ENCODE measurements around the gene CDK1.
A peak's percentile ranks its signal among the peaks of the same experiment; 100 is the strongest.

Gene CDK1

GRCh38 chr10:60778214-60778970, at the start of gene CDK1:
TSS of gene CDK1 (plus strand) at chr10:60778478. CDS start at chr10:60780166, 1,688 bp downstream.
- peak; percentile 99 for DNase-seq (ENCODE audit: low read depth)

DNA sequence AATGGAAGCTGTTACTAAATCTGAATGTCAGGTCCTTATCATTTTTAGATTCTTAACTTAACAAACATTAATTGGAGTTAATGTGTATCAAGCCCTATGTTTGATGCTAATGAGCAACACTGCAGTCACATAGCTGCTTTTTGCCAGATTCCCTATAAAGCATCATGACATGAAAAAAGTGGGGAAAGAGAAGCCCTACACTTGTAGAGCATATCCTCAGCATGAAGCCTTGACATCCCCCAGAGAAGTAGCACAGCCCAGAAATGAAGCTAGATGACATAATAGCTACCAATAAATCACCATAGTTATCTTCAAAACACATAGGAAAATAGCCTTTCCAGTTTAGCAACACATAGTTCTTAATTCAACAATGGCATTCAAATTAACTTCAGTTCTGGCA, 49.2 kb upstream of the CDK1 start:
- no peak for DNase-seq (ENCODE audit: low read depth)

- DNase-seq (ENCODE audit: low read depth) = no peak
Measured at GRCh38 chr10:60731134-60731885, 47.0 kb upstream of the CDK1 start.

- no peak for DNase-seq (ENCODE audit: low read depth)
Measured at GRCh38 chr10:60732198-60732806, 46.0 kb upstream of the CDK1 start.

- DNase-seq (ENCODE audit: low read depth) = no peak
Measured at GRCh38 chr10:60732807-60733516, 45.3 kb upstream of the CDK1 start.

DNA sequence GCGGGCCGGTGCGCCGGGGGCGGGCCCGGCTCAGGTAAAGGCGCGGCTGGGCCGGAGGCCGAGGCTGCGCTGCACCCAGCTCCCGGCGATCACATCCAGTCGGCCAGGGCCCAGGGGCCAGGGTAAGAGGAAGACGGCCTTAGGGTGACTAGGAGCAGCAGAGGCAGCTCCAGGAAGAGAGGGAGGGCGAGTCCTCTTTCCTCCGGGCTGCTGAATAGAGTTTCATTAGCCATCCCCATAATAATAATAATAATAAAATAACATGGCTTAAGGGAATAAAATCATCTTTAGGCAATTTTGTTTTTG, 44.8 kb upstream of the CDK1 start:
- DNase-seq (ENCODE audit: low read depth) = no peak

DNA sequence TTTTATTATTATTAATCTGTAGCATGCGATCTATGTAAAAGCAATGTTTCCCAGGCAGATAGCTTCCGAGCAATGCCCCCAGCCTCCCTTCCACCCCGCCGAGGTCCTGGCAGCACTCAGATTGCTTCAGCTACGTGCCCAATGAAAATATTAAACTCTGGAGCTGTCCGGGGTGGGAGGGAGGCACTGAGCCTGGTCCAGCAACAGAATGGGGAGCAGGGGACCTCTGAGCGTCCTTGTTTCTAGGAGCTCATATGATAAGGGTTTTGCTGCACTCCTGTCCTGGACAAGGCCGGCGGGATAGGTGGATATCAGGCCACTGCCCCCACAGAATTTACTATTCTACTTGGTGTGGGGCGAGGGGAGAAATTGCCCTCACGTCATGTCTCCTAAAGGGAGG, 44.5 kb upstream of the CDK1 start:
- DNase-seq (ENCODE audit: low read depth) = no peak

DNA sequence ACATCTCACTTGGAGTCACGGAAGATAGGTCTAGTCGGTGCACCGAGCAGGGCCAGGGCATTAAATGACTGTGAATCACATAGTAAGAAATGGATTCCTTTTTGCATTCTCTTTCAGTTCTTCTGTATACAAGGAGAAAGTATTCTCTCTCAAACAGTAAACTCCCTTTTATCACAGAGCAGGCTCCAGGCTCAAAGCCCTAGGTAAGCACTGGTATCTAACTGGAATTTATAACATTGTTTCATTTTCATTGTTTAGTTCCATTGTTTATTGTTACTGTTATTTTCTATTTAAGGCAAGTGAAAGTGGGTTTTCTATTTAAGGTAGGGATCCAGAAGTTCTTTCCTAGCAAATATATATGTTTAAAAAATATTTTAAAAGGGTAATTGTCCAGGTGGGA, 44.1 kb upstream of the CDK1 start:
- DNase-seq (ENCODE audit: low read depth) = no peak

- DNase-seq (ENCODE audit: low read depth) = no peak
Measured at GRCh38 chr10:60735244-60735643, 43.0 kb upstream of the CDK1 start.

- DNase-seq (ENCODE audit: low read depth) = no peak
Measured at GRCh38 chr10:60737242-60737641, 41.0 kb upstream of the CDK1 start.

- no peak for DNase-seq (ENCODE audit: low read depth)
Measured at GRCh38 chr10:60739558-60739957, 38.7 kb upstream of the CDK1 start.

- DNase-seq (ENCODE audit: low read depth) = no peak
Measured at GRCh38 chr10:60742512-60742911, 35.8 kb upstream of the CDK1 start.

- no peak for DNase-seq (ENCODE audit: low read depth)
Measured at GRCh38 chr10:60747817-60748469, 30.3 kb upstream of the CDK1 start.

GRCh38 chr10:60753152-60753551, 25.1 kb upstream of the CDK1 start:
- DNase-seq (ENCODE audit: low read depth) = no peak

DNA sequence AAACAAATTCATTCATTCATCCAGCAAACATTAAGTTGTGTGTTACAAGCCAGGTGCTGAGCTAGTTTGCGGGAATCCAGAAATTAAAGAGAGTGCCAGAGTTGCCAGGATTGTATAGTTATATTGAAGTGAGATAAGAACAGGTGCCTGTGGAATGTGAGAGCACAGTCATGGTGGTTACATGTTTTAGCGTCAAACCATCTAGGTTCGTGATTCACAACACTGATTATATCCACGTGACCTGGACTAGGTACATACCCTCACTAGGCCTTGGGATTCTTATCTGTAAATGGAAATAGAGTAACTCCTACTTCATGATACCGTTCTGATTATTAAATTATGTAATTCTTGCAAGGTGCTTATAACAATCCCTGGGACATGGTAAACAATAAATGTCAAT, 24.5 kb upstream of the CDK1 start:
- DNase-seq (ENCODE audit: low read depth) = no peak

DNA sequence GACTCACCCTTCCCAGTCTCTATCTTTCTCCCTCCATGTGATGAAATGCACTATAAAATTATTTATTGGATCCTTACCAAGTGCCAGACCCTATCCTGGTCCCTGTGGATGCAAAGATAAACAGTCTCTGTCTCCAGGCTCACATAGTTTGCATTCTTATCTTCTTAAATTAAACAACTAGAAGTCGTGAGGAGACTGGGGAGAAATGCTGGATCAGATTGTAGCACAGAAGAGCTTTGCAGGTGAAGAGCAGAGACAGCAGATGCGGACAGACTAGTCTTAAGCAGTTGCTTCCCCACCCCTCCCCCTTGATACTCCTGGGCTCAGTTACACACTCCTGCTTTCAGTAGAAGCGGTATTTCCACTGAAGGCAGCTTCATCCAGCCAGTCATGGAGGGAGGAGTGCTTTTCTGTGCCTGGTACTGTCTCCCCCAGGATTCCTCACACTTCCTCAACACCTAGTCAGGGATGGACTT, 20.8 kb upstream of the CDK1 start:
- no peak for DNase-seq (ENCODE audit: low read depth)

DNA sequence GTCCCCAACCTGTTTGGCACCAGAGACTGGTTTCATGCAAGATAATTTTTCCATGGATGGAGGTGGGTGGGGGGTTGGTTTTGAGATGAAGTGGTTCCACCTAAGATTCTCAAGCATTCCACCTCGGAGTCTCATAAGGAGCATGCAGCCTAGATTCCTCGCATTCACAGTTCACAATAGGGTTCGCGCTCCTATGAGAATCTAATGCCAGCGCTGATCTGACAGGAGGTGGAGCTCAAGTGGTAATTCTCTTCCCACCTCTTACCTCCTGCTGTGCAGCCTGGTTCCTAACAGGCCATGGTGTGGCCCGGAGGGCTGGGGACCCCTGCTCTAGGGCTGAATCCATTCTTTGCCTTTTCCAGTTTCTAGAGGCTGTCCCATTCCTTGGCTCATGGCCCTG, 19.1 kb upstream of the CDK1 start:
- no peak for DNase-seq (ENCODE audit: low read depth)

- DNase-seq (ENCODE audit: low read depth) = no peak
Measured at GRCh38 chr10:60760711-60761210, 17.5 kb upstream of the CDK1 start.

DNA sequence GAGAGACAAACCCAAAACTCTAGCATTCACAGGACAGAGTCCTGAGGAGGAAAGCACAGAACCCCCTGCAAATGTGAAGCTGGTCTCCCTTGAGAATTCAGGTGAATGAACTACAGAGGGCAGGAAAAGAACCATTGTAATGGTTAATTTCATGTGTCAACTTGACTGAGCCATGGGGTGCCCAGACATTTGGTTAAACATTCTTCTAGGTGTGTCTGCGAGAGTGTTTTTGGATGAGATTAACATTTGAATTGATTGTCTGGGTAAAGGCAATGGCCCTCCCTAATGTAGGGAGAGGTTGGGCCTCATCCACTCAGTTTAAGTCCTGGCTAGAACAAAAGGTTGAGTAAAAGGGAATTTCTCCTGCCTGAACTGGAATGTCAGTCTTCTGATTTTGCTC, 15.7 kb upstream of the CDK1 start:
- no peak for DNase-seq (ENCODE audit: low read depth)

- no peak for DNase-seq (ENCODE audit: low read depth)
Measured at GRCh38 chr10:60767424-60767823, 10.9 kb upstream of the CDK1 start.

- no peak for DNase-seq (ENCODE audit: low read depth)
Measured at GRCh38 chr10:60769406-60769805, 8.9 kb upstream of the CDK1 start.

GRCh38 chr10:60777696-60778213, 523 bp upstream of the CDK1 start:
- DNase-seq (ENCODE audit: low read depth) = no peak
